ENCODE measurements around the gene UBXN10.

UBXN10 gene

GRCh38 chr1:20139776-20140612 is 45.9 kb upstream of the UBXN10 start:
- no peak for TF ChIP-seq CTCF (IDR thresholded peaks at IDR 0.05; ENCODE audit: control insufficient read depth, insufficient read depth, low read depth, low read length, missing control alignments)
- H3K4me3 ChIP-seq (ENCODE audit: control insufficient read depth, low read depth, low read length) = no peak overlapping the region
- DNase-seq (ENCODE audit: low read depth) = no peak

- DNase-seq (ENCODE audit: low read depth) = no peak
Observed at GRCh38 chr1:20141001-20141400, 44.9 kb upstream of the UBXN10 start.

GRCh38 chr1:20141466-20141865 is 44.4 kb upstream of the UBXN10 start:
- no peak overlapping the region for H3K4me3 ChIP-seq (ENCODE audit: control insufficient read depth, low read depth, low read length)
- TF ChIP-seq CTCF (IDR thresholded peaks at IDR 0.05; ENCODE audit: control insufficient read depth, insufficient read depth, low read depth, low read length, missing control alignments) = no peak
- DNase-seq (ENCODE audit: low read depth) = no peak

More at GRCh38 chr1:20141001-20141400, 44.9 kb upstream of the UBXN10 start:
- no peak for TF ChIP-seq CTCF (IDR thresholded peaks at IDR 0.05; ENCODE audit: control insufficient read depth, insufficient read depth, low read depth, low read length, missing control alignments)
- no peak overlapping the region for H3K4me3 ChIP-seq (ENCODE audit: control insufficient read depth, low read depth, low read length)

- no peak overlapping the region for H3K4me3 ChIP-seq (ENCODE audit: control insufficient read depth, low read depth, low read length)
- DNase-seq (ENCODE audit: low read depth) = no peak
- TF ChIP-seq CTCF (IDR thresholded peaks at IDR 0.05; ENCODE audit: control insufficient read depth, insufficient read depth, low read depth, low read length, missing control alignments) = no peak
Observed at GRCh38 chr1:20142001-20142710, 43.7 kb upstream of the UBXN10 start.

- no peak for TF ChIP-seq CTCF (IDR thresholded peaks at IDR 0.05; ENCODE audit: control insufficient read depth, insufficient read depth, low read depth, low read length, missing control alignments)
- no peak overlapping the region for H3K4me3 ChIP-seq (ENCODE audit: control insufficient read depth, low read depth, low read length)
- no peak for DNase-seq (ENCODE audit: low read depth)
Observed at GRCh38 chr1:20143318-20143717, 42.6 kb upstream of the UBXN10 start.

GRCh38 chr1:20143734-20144565 is 41.9 kb upstream of the UBXN10 start:
- DNase-seq (ENCODE audit: low read depth) = no peak
- TF ChIP-seq CTCF (IDR thresholded peaks at IDR 0.05; ENCODE audit: control insufficient read depth, insufficient read depth, low read depth, low read length, missing control alignments) = no peak
- no peak overlapping the region for H3K4me3 ChIP-seq (ENCODE audit: control insufficient read depth, low read depth, low read length)
